Measurements from ENCODE around the gene ADAMTS18. TPM values are rescaled to one million over a fixed set of nuclear protein-coding genes. Genes with fewer than 3 reads are reported as not detected.

The ADAMTS18 gene
- polyA plus RNA-seq, 1 of the 3 experiments (the other 2 are of a cell fraction): under 0.01 TPM

DNA sequence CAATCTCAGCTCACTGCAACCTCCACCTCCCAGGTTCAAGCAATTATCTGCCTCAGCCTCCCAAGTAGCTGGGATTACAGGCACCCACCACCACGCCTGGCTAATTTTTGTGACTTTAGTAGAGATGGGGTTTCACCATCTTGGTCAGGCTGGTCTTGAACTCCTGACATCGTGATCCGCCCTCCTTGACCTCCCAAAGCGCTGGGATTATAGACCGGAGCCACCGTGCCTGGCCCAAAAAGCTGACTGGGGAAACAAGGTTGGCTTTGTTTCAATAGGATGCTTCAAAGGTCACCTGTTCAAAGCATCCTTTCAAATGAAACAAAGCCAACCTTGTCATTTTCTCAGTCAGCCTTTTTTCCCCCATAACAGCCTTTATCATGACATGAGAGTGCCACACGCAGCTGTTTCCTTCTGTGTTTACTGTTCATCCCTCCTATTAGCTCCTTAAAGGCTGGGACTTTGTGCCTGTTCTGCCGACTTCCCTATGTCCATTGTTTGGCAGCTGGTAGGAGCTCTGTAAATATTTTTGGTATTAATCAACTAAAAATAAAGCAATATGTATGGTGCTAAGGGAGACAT, 51.1 kb downstream of the ADAMTS18 start (continued):
- TF ChIP-seq, protein P1, sequence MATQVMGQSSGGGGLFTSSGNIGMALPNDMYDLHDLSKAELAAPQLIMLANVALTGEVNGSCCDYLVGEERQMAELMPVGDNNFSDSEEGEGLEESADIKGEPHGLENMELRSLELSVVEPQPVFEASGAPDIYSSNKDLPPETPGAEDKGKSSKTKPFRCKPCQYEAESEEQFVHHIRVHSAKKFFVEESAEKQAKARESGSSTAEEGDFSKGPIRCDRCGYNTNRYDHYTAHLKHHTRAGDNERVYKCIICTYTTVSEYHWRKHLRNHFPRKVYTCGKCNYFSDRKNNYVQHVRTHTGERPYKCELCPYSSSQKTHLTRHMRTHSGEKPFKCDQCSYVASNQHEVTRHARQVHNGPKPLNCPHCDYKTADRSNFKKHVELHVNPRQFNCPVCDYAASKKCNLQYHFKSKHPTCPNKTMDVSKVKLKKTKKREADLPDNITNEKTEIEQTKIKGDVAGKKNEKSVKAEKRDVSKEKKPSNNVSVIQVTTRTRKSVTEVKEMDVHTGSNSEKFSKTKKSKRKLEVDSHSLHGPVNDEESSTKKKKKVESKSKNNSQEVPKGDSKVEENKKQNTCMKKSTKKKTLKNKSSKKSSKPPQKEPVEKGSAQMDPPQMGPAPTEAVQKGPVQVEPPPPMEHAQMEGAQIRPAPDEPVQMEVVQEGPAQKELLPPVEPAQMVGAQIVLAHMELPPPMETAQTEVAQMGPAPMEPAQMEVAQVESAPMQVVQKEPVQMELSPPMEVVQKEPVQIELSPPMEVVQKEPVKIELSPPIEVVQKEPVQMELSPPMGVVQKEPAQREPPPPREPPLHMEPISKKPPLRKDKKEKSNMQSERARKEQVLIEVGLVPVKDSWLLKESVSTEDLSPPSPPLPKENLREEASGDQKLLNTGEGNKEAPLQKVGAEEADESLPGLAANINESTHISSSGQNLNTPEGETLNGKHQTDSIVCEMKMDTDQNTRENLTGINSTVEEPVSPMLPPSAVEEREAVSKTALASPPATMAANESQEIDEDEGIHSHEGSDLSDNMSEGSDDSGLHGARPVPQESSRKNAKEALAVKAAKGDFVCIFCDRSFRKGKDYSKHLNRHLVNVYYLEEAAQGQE (IDR thresholded peaks at IDR 0.05; ENCODE audit: low read depth, low read length): no peak

DNA sequence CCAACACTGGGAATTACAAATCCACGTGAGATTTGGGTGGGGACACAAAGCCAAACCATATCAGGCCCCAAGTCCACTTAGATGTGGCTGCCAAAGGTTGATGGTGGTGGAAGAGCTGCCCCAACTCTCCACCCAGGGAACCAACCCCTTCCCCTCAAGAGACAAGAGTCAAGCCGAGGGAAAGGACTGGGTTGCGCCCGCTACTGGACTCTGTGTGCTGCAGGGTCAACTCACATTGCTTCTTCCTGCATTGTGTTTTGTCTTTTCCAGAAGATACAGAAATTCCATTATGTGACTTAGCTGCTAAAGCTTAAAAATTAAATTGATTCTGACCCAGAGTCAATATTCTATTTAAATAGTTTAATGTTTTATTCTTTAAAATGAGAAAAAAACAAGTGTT, 58.5 kb downstream of the ADAMTS18 start:
- H3K4me1 ChIP-seq (ENCODE audit: control insufficient read depth in 1 of 2, insufficient read depth in 2 of 2, low read depth in 1 of 2, low read length in 1 of 2): no peaks in the 10 kb centered on the region
- H3K79me2 ChIP-seq (ENCODE audit: insufficient read depth): no peaks in the 10 kb centered on the region
- POLR2A ChIA-PET: no interaction called here
- no peak overlapping the region for H3K4me2 ChIP-seq
- no peak overlapping the region for H3K27ac ChIP-seq (ENCODE audit: low read depth in 2 of 2, low read length in 1 of 2)
- CTCF ChIA-PET: no interaction called here
- H3K36me3 ChIP-seq (replicated peaks in 1 of 2; ENCODE audit: control insufficient read depth in 1 of 2, insufficient read depth in 2 of 2, low read length in 1 of 2): no peaks in the 10 kb centered on the region
- no peaks in the 10 kb centered on the region; the same call in 1 of the 2 replicates for H3K27me3 ChIP-seq (ENCODE audit: insufficient read depth)
- no peaks in the 10 kb centered on the region for H3K9me2 ChIP-seq
- WGBS (ENCODE audit: low lambda C conversion rate): 40% methylated on average over 4 of the region's 4 CpGs
- no peaks in the 10 kb centered on the region for H3F3A ChIP-seq (replicated peaks; ENCODE audit: insufficient read depth)
- no peaks in the 10 kb centered on the region for H3K9me3 ChIP-seq
- H3K9ac ChIP-seq: no peak overlapping the region
- H3K4me3 ChIP-seq (ENCODE audit: low read depth in 2 of 2, low read length in 1 of 2): no peak overlapping the region
- H4K20me1 ChIP-seq (ENCODE audit: insufficient read depth): no peaks in the 10 kb centered on the region
- H2AFZ ChIP-seq (ENCODE audit: low read depth): no peak overlapping the region
- DNase-seq: no peak
- TF ChIP-seq CHD2 (IDR thresholded peaks at IDR 0.05; ENCODE audit: low read length, partially characterized antibody) (no peak), POLR2AphosphoS5 (IDR thresholded peaks at IDR 0.05; ENCODE audit: low read depth, low read length) (no peak), CTCF (IDR thresholded peaks at IDR 0.05) (peak; percentile 31; the same call in 1 of the 2 replicates), JUND (IDR thresholded peaks at IDR 0.05) (no peak), MXI1 (IDR thresholded peaks at IDR 0.05; ENCODE audit: low read depth, low read length) (no peak)

- Histone ChIP-seq H3K27me3 (ENCODE audit: insufficient read depth) (no peaks in the 10 kb centered on the region; the same call in 1 of the 2 replicates), H3K4me2 (no peak overlapping the region), H2AFZ (ENCODE audit: low read depth) (no peak overlapping the region), H3K27ac (ENCODE audit: low read depth in 2 of 2, low read length in 1 of 2) (no peak overlapping the region), H4K20me1 (ENCODE audit: insufficient read depth) (no peaks in the 10 kb centered on the region), H3K9me3 (no peaks in the 10 kb centered on the region), H3K9ac (no peak overlapping the region), H3K4me1 (ENCODE audit: control insufficient read depth in 1 of 2, insufficient read depth in 2 of 2, low read depth in 1 of 2, low read length in 1 of 2) (no peaks in the 10 kb centered on the region), H3K9me2 (no peaks in the 10 kb centered on the region), H3K4me3 (ENCODE audit: low read depth in 2 of 2, low read length in 1 of 2) (no peak overlapping the region), H3F3A (replicated peaks; ENCODE audit: insufficient read depth) (no peaks in the 10 kb centered on the region), H3K79me2 (ENCODE audit: insufficient read depth) (no peaks in the 10 kb centered on the region), H3K36me3 (replicated peaks in 1 of 2; ENCODE audit: control insufficient read depth in 1 of 2, insufficient read depth in 2 of 2, low read length in 1 of 2) (no peaks in the 10 kb centered on the region)
- 80% methylated on average over 7 of the region's 7 CpGs for WGBS (ENCODE audit: low lambda C conversion rate)
- DNase-seq: no peak
- POLR2A ChIA-PET: no interaction called here
- CTCF ChIA-PET: no interaction called here
- no peak for TF ChIP-seq FOSL2 (IDR thresholded peaks at IDR 0.05; ENCODE audit: borderline replicate concordance, low read depth)
- no peak for TF ChIP-seq CTCF (IDR thresholded peaks at IDR 0.05)
- no peak for TF ChIP-seq GABPA (IDR thresholded peaks at IDR 0.05; ENCODE audit: low read depth)
- TF ChIP-seq ZBTB33 (IDR thresholded peaks at IDR 0.05; ENCODE audit: borderline replicate concordance, low read depth): no peak
- no peak for TF ChIP-seq RFX5 (IDR thresholded peaks at IDR 0.05; ENCODE audit: low read length)
- TF ChIP-seq POLR2AphosphoS5 (IDR thresholded peaks at IDR 0.05; ENCODE audit: low read depth, low read length): no peak
- TF ChIP-seq RCOR1 (IDR thresholded peaks at IDR 0.05; ENCODE audit: low read length): no peak
- TF ChIP-seq GATA2 (CRISPR knock-in tag; IDR thresholded peaks at IDR 0.05): no peak
- TF ChIP-seq, protein P2, sequence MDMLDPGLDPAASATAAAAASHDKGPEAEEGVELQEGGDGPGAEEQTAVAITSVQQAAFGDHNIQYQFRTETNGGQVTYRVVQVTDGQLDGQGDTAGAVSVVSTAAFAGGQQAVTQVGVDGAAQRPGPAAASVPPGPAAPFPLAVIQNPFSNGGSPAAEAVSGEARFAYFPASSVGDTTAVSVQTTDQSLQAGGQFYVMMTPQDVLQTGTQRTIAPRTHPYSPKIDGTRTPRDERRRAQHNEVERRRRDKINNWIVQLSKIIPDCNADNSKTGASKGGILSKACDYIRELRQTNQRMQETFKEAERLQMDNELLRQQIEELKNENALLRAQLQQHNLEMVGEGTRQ (IDR thresholded peaks at IDR 0.05; ENCODE audit: borderline replicate concordance, low read depth, low read length): no peak
- TF ChIP-seq TAF1 (IDR thresholded peaks at IDR 0.05; ENCODE audit: borderline replicate concordance, low read depth, low read length): no peak
These were observed 59.4 kb downstream of the ADAMTS18 start for GRCh38 chr16:77375396-77375795.
